DMS 273 (cell line): ENCODE data around the gene SLC24A1.

Source experiments
- DNase-seq: peaks from one replicate; lab custom pipeline; 2025; ENCODE audit not compliant: unreplicated experiment; lab: John Stamatoyannopoulos, UW

Gene SLC24A1

GRCh38 chr15:65618560-65619109, 3.1 kb upstream of the SLC24A1 start:
- no peak for DNase-seq

DNA sequence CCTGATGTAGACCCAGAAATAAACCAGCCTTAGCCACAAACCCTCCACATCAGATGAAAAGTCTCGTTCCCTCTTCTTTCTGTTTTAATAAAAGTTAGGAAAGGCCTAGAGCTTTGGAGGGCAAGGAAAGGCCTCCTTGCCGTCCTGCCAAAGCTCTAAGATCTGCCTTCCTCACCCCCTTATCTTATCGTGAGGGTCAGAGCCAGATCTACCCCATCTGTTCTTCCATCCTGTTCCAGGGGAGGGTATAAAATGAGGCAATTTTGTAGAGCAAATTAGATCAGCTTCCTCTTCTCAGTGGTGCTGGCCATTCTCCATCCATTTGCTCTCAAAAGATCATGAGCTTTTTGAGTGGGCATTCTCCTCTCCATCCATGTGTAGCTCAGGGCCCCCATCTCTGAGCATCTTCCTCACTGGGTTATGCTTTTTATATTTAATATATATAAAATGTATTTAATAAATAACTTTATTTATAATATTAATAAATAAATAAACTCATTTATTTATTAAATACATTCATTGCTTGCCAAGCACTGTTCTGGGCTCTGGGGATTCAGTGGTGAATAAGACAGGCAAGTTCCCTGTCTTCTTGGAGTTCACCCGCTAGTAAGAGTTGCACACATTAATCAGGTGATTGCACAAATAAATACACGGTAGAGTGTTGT, 2.0 kb upstream of the SLC24A1 start:
- DNase-seq, result peak; percentile 31

DNA sequence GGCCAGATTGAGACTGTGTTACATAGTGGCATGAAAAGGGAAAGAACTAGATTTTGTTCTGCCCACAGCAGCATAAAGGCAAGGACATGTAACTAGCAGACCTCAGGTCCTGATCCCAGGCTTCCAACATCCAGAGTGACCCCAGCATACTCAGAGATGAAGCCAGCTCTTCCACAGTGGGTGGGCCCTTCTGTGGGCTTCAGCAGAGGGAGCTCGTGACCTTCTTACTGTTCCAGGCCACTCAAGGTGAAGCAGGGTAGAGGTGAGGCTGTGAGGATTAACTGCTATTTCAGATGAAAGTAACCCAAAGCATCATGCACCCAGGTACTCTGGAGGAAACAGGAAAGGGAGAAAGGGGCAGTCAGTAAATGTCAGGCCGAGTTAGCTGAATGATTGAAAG, 905 bp upstream of the SLC24A1 start:
- DNase-seq, result no peak

- DNase-seq, result no peak
Measured at GRCh38 chr15:65623103-65623502, 1.4 kb downstream of the SLC24A1 start.

DNA sequence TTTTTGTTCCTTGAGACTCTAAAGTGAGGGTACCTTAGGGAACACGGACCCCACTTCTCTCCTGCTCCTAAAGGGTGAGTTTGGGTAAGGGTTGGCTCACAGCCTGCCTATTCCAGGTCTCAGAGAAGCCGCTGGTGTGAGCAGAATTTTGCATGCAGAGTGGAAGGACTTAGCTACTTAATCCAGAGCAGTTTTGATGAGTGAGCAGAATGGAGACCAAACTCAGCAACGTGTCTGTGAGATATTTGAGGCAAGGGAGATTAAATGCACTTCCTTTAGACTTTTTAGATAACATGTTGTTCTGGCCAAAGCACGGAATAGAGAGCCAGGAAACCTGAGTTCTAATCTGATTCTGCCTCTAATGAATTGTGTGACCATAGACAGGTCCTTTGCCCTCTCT, 5.1 kb downstream of the SLC24A1 start:
- no peak for DNase-seq

DNA sequence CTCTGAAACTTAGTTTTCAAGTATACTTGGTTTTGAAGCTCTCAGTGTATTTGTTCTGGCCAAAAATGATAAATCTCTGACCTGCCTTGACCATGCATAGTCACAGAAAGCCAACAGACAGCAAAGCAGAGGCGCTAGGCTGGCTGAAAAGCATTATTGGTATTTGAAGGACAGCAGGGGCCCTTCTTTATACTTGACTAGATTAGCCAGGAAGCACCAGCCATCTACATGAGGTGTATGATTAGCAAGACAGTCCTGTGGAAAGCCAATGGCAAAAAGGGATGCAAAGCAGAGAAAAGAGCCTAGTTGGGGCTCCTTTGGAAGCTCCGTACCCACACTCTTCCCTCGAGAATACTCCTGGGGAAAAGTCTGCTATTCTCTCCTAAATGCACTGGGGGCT, 7.8 kb downstream of the SLC24A1 start:
- DNase-seq, result no peak

- DNase-seq, result no peak
Measured at GRCh38 chr15:65630760-65631159, 9.0 kb downstream of the SLC24A1 start.

GRCh38 chr15:65631503-65631902, 9.8 kb downstream of the SLC24A1 start:
- no peak for DNase-seq

GRCh38 chr15:65632780-65633375, 11.1 kb downstream of the SLC24A1 start:
- no peak for DNase-seq

GRCh38 chr15:65633752-65634151, 12.0 kb downstream of the SLC24A1 start:
- DNase-seq, result no peak

DNA sequence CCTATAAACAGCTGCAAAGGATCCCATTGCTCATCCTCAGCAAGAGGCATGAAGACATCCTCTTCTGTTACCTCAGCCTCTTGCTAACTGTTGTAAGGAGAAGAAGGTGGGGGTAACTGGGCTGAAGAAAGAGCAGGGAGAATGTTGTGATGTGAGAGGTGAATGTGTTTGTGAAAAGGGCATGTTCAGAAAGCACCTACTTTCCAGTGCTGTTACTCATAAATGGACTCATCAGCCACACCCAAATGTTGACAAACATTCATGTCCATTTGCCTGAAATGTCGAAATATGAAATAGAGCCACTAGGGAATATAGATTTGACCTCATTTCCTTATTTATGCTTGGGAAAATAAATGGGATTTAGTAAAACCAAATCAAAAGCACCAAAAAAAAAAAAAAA, 12.6 kb downstream of the SLC24A1 start:
- no peak for DNase-seq

GRCh38 chr15:65638109-65638508, 16.4 kb downstream of the SLC24A1 start:
- DNase-seq, result no peak

DNA sequence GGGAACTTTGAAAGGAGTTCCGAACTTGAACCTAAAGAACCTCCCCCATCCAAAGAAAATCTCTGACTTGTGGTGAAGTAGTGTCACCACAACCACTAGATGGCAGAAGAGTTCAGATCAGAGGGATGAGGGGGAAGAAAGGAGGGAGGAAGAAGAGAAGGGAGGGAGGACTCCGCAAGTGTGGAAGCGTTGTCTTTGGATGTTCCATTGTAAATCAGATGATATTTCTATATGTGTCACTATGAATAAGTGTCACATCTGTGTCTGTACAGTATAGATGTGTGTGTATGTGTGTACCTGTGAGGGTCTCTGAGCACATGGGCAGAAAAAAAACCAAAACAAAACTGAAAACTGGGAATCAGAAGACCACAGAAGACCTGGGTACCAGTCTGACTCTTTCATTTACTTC, 16.9 kb downstream of the SLC24A1 start:
- DNase-seq, result peak; percentile 83

GRCh38 chr15:65639509-65639908, 17.8 kb downstream of the SLC24A1 start:
- no peak for DNase-seq

- DNase-seq, result peak; percentile 63
Measured at GRCh38 chr15:65641768-65642475, 20.2 kb downstream of the SLC24A1 start.

- no peak for DNase-seq
Measured at GRCh38 chr15:65642594-65642993, 20.9 kb downstream of the SLC24A1 start.

DNA sequence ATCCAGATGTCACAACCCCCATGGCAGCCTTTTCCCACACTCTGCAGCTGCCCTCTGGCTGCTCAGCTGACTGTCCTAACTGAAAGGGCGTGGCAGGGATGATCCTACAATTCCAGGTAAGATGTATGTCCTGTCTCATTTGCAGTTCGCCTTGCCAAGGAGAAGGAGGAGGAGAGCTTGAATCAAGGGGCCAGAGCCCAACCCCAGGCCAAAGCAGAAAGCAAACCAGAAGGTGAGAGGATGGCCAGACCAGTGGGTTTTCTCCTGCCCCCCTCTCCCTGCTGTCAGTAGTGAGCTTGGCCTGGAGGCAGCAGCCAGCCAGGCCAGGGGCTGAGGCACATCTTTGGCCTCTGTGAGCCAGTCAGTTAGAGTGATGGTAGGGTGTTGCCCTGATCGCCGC, 22.5 kb downstream of the SLC24A1 start:
- no peak for DNase-seq

DNA sequence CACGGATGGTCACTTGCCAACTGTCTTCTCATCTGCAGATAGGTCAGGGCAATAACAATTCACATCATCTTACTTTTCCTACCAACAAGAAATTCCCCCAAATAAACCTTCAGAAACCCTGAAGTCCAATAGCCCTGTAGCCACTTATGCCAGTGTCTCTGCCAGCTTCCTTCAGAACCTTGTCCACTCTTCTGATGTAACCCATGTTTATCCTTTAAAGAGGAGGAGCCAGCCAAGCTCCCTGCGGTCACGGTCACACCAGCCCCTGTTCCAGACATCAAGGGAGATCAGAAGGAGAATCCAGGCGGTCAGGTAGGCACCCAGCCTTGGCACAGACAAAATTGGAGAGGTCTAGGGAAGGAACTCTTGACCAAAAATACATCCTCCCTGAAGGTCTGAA, 23.7 kb downstream of the SLC24A1 start:
- no peak for DNase-seq

DNA sequence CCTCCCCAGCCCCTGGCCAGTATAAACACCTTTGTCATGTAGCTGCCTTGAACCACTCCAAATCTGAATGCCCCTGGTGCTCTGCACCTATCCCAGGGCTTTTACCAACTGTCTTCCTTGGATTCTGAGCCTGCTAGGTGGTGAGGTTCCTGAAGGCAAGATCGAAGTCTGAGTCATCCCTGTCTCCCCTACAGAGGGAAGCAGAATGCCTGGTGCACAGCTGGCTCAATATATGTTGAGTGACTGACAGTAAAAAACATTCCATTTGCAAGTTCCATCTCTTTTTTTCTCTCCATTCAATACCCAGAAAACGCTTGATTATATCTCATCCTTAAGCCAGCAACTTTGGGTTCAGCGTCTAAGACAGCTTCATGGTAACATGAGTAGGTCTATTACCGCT, 24.7 kb downstream of the SLC24A1 start:
- DNase-seq, result no peak

GRCh38 chr15:65650312-65651041, 28.7 kb downstream of the SLC24A1 start:
- no peak for DNase-seq

DNA sequence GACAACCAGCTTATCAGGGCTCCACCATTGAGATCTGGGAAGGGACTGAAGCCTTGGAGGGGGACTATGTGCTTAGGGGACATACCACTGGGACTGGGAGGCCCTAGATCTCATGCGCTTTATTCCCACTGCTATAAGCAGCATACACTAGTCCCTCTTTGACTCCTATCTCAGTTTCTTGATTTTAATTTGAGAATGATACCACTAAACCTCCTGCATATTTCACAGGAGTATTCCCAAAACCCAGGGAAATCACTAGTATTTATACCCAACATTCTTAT, 29.2 kb downstream of the SLC24A1 start:
- no peak for DNase-seq
